A673 (cell line): ENCODE measurements around the gene CYTH4. TPM values are rescaled to one million over a fixed set of nuclear protein-coding genes. Genes with fewer than 3 reads are reported as not detected.

ENCODE experiments used
- BruUV-seq: library from RNA; stranded (reverse); fragments of 400-500 nt; replicated peaks from 2 replicates; lab custom pipeline; 2021; lab: Mats Ljungman, UMichigan
- CTCF ChIA-PET: fragments of 300-600 bp; sonication (Branson Sonifier 250); formaldehyde crosslinking; loops from one replicate; lab custom pipeline; 2022; ENCODE audit warnings: antibody characterized with exemption; lab: Charles Lee
- POLR2A ChIA-PET: fragments of 300-600 bp; sonication (Branson Sonifier 250); formaldehyde crosslinking; loops from one replicate; lab custom pipeline; 2022; ENCODE audit warnings: antibody characterized with exemption; ENCODE audit not compliant: low non-redundant PET; lab: Charles Lee
- DNase-seq: peaks from one replicate; pipeline ENCODE4 v3.0.0-alpha.2; 2015; ENCODE audit warnings: low spot score
- H3K27ac ChIP-seq: fragments of 200-600 bp; sonication (generic); 2 replicates; pipeline ENCODE4 v1.5.1; 2016; ENCODE audit warnings: mixed run types, low read depth, mild to moderate bottlenecking, mixed read lengths, antibody characterized with exemption, low read length; ENCODE audit not compliant: poor library complexity, severe bottlenecking
- H3K27me3 ChIP-seq: fragments of 200-600 bp; sonication (generic); replicated peaks from 2 replicates; pipeline ENCODE4 v1.6.1; 2017; ENCODE audit warnings: mixed run types, low read depth, mild to moderate bottlenecking, mixed read lengths, antibody characterized with exemption, low read length; ENCODE audit not compliant: insufficient read depth, poor library complexity
- H3K36me3 ChIP-seq: fragments of 200-600 bp; sonication (generic); 2 replicates; pipeline ENCODE4 v1.6.1; 2016; ENCODE audit warnings: mixed run types, mild to moderate bottlenecking, mixed read lengths, antibody characterized with exemption, low read length; ENCODE audit not compliant: insufficient read depth, poor library complexity, severe bottlenecking
- H3K4me1 ChIP-seq: fragments of 200-600 bp; sonication (generic); 2 replicates; pipeline ENCODE4 v1.6.1; 2017; ENCODE audit warnings: mixed run types, mild to moderate bottlenecking, mixed read lengths, antibody characterized with exemption, low read length; ENCODE audit not compliant: insufficient read depth, poor library complexity, severe bottlenecking
- H3K4me3 ChIP-seq: fragments of 200-600 bp; sonication (generic); 2 replicates; pipeline ENCODE4 v1.5.1; 2016; ENCODE audit warnings: low read depth, mixed run types, mild to moderate bottlenecking, mixed read lengths, low read length; ENCODE audit not compliant: poor library complexity, severe bottlenecking
- H3K9me3 ChIP-seq: fragments of 200-600 bp; sonication (generic); 2 replicates; pipeline ENCODE4 v1.6.1; 2016; ENCODE audit warnings: mixed run types, low read depth, mild to moderate bottlenecking, mixed read lengths, antibody characterized with exemption, low read length; ENCODE audit not compliant: poor library complexity, severe bottlenecking
- EZH2 ChIP-seq: fragments of 200-600 bp; sonication (generic); IDR thresholded peaks from 2 replicates; pipeline ENCODE4 v1.6.1; 2017; ENCODE audit warnings: borderline replicate concordance, low read depth, mild to moderate bottlenecking, mixed read lengths, antibody characterized with exemption, low read length; ENCODE audit not compliant: poor library complexity, severe bottlenecking
- intact Hi-C: fragments of 100-400 bp; cut with micrococcal nuclease; formaldehyde crosslinking; loops from one replicate; pipeline ENCODE4 v1.10.0; 2022; ENCODE audit not compliant: unreplicated experiment
- total RNA-seq: library from RNA; stranded (reverse); gene quantifications from 2 replicates; pipeline ENCODE4 v1.2.3, GENCODE V29; 2021
- TF ChIP-seq, protein P1 (sequence below): fragments of 300-800, 200-600 bp; sonication (generic); conservative IDR thresholded peaks from 2 replicates; pipeline ENCODE4 v1.5.1; 2017; ENCODE audit warnings: low read depth, mild to moderate bottlenecking, antibody characterized with exemption, low read length, moderate library complexity, mixed read lengths

CYTH4 gene
- total RNA-seq, 1 experiment from 2014 or later = not detected

DNA sequence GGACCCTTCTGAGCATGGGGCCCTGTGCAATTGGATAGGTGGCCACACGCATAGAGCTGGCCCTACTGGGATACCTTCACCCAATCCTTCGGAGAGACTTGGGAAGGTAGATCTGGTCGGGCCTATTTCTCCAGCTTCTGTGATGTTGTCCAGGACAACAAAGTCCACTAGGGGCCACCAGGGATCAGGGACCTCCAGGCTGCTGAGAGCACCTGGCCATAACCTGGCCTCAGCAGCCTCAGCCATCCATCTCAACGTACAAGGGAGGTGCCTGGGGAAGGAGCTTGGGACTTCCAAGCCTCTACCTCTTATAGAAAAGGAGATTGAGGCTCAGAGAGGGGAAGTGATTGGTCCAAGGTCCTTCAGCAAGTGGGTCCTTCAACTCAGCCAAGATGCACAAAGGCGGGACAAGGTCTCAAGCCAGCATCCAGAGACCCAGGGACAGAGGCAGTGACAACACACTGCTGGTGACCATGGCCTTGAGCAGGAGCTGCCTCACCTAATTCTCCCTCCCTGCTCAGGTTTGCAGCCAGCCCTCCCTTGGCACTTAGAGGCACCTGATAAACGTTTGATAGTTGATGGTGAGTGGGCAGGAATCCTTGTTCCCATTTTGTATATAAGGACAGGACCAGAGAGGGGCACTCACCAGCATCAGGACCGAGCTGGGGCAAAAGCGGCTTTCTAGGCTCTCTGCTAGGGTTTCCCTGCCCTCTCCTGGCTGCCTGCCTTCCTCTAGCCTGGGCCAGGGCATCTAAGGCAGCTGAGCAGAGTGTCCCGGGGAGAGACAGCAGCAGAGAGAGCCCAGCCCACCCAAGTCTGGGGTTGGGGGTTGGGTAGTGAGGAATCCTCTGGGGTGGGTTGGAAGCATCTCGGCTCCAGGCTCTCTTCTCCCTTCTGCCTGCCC is 42.7 kb upstream of the CYTH4 start:
- ChIA-PET CTCF (interaction anchor here (0.6 to 1.0 kb wide), 2 partner anchors 19 to 224 kb away, joined by 3 to 6 read pairs; no protein-coding TSS in a partner anchor), POLR2A (no interaction called here)
- Histone ChIP-seq H3K27ac (no peak overlapping the region), H3K27me3 (no peaks in the 10 kb centered on the region), H3K4me3 (no peak overlapping the region), H3K9me3 (no peaks in the 10 kb centered on the region), H3K4me1 (peaks cover 10% of the 10 kb centered on the region), H3K36me3 (no peaks in the 10 kb centered on the region)
- DNase-seq = no peak
- no TSS peak for BruUV-seq
- intact Hi-C loops = no loop called here
- TF ChIP-seq EZH2 = no peak
- TF ChIP-seq, protein P1, sequence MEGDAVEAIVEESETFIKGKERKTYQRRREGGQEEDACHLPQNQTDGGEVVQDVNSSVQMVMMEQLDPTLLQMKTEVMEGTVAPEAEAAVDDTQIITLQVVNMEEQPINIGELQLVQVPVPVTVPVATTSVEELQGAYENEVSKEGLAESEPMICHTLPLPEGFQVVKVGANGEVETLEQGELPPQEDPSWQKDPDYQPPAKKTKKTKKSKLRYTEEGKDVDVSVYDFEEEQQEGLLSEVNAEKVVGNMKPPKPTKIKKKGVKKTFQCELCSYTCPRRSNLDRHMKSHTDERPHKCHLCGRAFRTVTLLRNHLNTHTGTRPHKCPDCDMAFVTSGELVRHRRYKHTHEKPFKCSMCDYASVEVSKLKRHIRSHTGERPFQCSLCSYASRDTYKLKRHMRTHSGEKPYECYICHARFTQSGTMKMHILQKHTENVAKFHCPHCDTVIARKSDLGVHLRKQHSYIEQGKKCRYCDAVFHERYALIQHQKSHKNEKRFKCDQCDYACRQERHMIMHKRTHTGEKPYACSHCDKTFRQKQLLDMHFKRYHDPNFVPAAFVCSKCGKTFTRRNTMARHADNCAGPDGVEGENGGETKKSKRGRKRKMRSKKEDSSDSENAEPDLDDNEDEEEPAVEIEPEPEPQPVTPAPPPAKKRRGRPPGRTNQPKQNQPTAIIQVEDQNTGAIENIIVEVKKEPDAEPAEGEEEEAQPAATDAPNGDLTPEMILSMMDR = no peak

DNA sequence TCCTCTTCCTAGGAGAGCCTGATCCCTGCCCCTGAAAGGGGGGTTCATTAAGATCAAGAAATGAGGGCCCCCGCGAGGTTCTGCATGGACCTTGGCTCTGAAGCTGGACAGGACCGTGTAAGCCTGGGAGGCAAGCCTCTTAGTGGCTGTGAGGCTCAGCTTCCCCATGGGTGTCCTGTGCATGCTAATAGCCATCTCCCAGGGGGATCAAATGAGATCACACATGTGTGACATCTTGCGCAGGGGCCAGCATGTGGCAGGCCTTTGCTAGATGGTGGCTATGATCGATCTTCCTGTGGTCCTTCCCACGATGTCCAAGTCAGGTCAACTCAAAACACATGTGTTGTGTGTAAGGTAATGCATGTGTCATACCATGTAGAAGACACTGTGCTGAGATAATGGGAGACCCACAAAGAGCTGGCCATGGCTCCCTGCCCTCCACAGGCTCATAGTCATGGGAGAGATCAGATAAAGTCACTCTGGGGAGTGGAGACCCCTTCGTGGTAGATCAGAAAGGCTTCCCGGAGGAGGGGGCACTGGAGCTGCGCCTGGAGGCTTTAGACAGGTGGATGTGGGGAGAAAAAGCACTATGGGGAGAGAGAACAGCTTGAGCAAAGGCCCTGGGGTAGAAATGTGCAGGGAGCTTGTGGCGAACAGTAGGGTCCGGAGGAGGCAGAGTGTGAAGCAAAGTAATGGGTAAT is 41.9 kb upstream of the CYTH4 start:
- ChIA-PET POLR2A (no interaction called here), CTCF (interaction anchor here (0.6 to 1.0 kb wide), 2 partner anchors 19 to 224 kb away, joined by 3 to 6 read pairs; no protein-coding TSS in a partner anchor)
- DNase-seq = no peak
- BruUV-seq = no TSS peak
- no peaks in the 10 kb centered on the region for H3K9me3 ChIP-seq
- no peaks in the 10 kb centered on the region for H3K36me3 ChIP-seq
- peaks cover 11% of the 10 kb centered on the region for H3K4me1 ChIP-seq
- H3K27ac ChIP-seq = no peak overlapping the region
- intact Hi-C loops = no loop called here
- H3K27me3 ChIP-seq = no peaks in the 10 kb centered on the region
- no peak overlapping the region for H3K4me3 ChIP-seq
- TF ChIP-seq EZH2 = no peak
- TF ChIP-seq, protein P1 = no peak

DNA sequence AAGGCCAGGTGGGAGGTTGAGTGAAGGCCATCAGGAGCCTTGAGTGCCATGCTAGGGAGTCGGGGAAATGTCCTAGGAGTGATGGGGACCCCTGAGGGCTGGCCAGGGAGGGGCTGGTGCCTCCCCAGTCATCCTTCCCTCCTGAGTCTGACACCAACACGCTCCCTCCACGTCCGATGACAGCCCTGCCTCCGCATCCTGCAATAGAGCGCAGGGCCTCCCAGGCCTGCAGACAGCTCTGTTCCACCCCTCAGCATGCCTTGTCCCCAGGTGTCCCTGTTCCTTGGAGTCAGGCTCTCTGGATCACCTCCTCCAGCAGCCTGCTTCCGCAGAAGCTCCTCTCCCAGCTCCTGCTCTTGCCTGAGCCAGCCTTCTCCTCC is 41.4 kb upstream of the CYTH4 start:
- Histone ChIP-seq H3K4me1 (peaks cover 11% of the 10 kb centered on the region), H3K27me3 (no peaks in the 10 kb centered on the region), H3K27ac (no peak overlapping the region), H3K36me3 (no peaks in the 10 kb centered on the region), H3K4me3 (no peak overlapping the region), H3K9me3 (no peaks in the 10 kb centered on the region)
- intact Hi-C loops = no loop called here
- POLR2A ChIA-PET = no interaction called here
- no peak for TF ChIP-seq EZH2
- TF ChIP-seq, protein P1 = no peak
- no TSS peak for BruUV-seq
- no peak for DNase-seq
- CTCF ChIA-PET = no interaction called here
